NCI-H2196 (cell line): ENCODE data around the gene CA4.
"Not testable (repeated sequence)": the region's sequence is repeated elsewhere in the genome, so short reads cannot be mapped to it uniquely, and the experiment has no call there.

Source experiments
- DNase-seq: peaks from one replicate; lab custom pipeline; 2025; ENCODE audit not compliant: unreplicated experiment; lab: John Stamatoyannopoulos, UW

Gene CA4

DNA sequence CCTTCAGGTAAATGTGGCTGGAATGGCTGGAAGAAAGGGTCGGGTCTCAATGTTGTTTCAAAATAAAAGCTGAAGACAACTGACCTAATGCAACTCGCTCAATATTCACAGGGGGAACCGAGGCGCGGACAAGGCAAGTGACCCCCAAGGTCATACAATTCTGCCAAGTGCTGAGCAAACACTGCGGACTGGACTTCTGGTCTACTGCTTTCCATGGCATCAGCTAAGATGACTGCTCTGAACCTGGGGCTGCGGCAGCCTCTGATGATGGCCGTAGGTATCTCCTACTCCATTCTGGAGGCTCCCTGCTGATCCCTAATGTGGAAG lies 21.9 kb downstream of the CA4 start:
- no peak for DNase-seq

DNA sequence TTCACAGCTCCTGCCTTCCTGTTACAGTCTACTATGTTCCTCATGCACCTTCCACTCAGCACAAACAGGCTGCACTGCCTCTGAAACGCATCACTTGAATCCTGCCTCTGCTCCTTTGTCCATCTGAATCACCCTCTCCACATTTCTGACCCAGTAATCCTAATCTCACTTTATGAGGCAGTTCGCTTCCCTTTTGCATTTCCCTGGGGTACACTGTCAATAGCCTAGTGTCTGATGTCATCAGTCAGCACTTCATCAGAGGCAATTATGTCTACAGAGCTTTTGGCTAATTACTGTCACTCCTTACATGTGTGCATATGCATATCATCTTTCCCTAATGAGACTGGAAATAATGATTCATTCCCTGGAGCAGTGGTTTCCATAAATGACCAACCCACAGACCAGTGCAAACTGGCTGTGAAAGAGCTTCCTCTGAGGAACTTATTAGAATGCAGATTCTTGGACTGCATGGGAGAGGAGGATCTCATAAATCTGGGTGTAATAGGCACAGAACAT lies 23.6 kb downstream of the CA4 start:
- peak; percentile 50 for DNase-seq

- DNase-seq = no peak
Measured at GRCh38 chr17:60174035-60174434, 24.3 kb downstream of the CA4 start.

DNA sequence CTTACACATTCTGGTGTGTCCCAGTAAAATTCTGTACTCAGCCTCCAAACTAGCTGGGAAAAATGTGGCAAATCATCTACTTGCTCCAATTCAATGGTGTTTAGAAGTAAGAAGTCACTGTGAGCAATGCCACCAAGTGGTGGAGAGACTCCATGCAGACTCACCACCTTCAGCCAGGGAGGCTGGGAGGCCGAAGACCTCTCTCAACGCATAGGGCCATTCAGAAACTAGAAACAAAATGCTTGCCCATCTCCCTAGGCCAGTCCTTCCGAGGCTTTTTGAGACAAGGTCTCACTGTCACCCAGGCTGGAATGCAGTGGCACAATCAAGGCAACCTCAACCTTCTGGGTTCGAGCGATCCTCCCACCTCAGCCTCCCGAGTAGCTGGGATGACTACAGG lies 25.0 kb downstream of the CA4 start:
- peak; percentile 35 for DNase-seq

DNA sequence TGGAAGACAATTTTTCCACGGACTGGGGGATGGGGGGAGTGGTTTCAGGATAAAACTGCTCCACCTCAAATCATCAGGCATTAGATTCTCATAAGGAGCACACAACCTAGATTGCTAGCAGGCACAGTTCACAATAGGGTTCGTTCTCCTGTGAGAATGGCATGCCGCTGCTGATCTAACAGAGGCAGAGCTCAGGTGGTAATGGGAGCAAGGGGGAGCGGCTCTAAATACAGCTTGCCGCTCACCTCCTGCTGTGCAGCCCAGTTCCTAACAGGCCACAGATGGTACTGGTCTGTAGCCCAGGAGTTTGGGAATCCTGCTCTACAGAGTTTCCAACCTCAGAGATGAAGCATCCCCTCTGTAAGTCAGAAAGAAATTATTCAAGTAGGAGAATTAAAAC lies 27.0 kb downstream of the CA4 start:
- not testable (repeated sequence) for DNase-seq

GRCh38 chr17:60178180-60178579 lies 28.4 kb downstream of the CA4 start:
- DNase-seq = peak; percentile 53

DNA sequence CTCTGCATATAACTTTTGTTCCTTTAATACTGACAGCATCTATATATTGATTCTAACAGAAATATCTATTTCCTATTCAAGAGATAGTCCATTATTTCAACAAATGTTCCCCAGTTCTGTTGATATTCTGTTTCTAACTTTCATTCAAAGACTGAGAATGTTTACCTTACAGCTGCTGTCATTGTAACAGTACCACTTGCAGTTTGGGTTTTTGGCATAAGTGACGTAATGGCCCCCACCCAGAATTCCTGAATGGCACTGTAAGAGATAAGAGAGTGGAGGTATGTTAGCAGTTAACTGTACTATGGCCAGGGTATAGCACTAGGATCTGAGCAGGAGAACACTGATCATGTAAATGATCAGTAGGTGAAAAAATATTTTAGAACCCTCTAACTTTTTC lies 30.6 kb downstream of the CA4 start:
- DNase-seq = not testable (repeated sequence)

- not testable (repeated sequence) for DNase-seq
Measured at GRCh38 chr17:60186372-60186771, 36.6 kb downstream of the CA4 start.

GRCh38 chr17:60186846-60187745 lies 37.3 kb downstream of the CA4 start:
- DNase-seq = not testable (repeated sequence)

GRCh38 chr17:60188759-60189158 lies 39.0 kb downstream of the CA4 start:
- DNase-seq = no peak

GRCh38 chr17:60190032-60190431 lies 40.3 kb downstream of the CA4 start:
- not testable (repeated sequence) for DNase-seq

DNA sequence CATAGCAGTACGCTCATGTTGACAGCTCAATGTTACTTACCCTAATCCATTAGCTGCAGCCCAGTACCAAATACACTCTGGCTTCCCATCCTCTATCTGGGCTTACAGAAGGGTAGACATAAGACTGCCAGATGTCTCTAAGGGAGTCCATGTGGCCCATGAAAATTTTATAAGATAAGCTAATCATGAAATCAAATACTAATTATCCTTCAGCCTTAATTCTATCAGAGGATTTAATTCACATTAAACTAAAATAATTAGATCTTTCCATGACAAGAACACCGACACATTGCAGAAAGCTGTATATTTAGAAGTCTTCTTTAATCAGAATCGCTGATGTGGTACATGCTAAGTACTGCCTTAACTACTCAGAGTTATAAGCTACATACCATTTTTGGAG lies 43.3 kb downstream of the CA4 start:
- DNase-seq = not testable (repeated sequence)

- DNase-seq = no peak
Measured at GRCh38 chr17:60193482-60193881, 43.7 kb downstream of the CA4 start.

GRCh38 chr17:60194141-60194540 lies 44.4 kb downstream of the CA4 start:
- not testable (repeated sequence) for DNase-seq

GRCh38 chr17:60198630-60199029 lies 48.9 kb downstream of the CA4 start:
- DNase-seq = not testable (repeated sequence)

GRCh38 chr17:60205782-60206181 lies 56.0 kb downstream of the CA4 start:
- DNase-seq = not testable (repeated sequence)

- not testable (repeated sequence) for DNase-seq
Measured at GRCh38 chr17:60208302-60208701, 58.5 kb downstream of the CA4 start.
